GM23338 (cell line): ENCODE results near the gene PRKCG. TPM values are rescaled to one million over a fixed set of nuclear protein-coding genes. Genes with fewer than 3 reads are reported as not detected.

Source experiments
- ATAC-seq: fragments of 200-7000 bp; cut with Tn5 transposase; 3 replicates; pipeline ENCODE4 v1.9.1; 2020
- DNase-seq: peaks from one replicate; pipeline ENCODE4 v3.0.0-alpha.2; 2015; ENCODE audit warnings: low spot score
- H2AFZ ChIP-seq: fragments of 200-600 bp; sonication (generic); 2 replicates; pipeline ENCODE4 v1.8.0; 2016; ENCODE audit warnings: antibody characterized with exemption, mild to moderate bottlenecking, moderate library complexity
- H3F3A ChIP-seq: fragments of 200-600 bp; sonication (generic); replicated peaks from 2 replicates; pipeline ENCODE4 v1.8.0; 2017; ENCODE audit warnings: antibody characterized with exemption, mixed run types, low read depth
- H3K27ac ChIP-seq: fragments of 200-600 bp; sonication (generic); 2 replicates; pipeline ENCODE4 v1.6.1; 2016; ENCODE audit warnings: low read depth
- H3K27me3 ChIP-seq: fragments of 200-600 bp; sonication (generic); 2 replicates; pipeline ENCODE4 v1.8.0; 2016; ENCODE audit warnings: mild to moderate bottlenecking, mixed run types, moderate library complexity; ENCODE audit not compliant: insufficient read depth
- H3K36me3 ChIP-seq: fragments of 200-600 bp; sonication (generic); 2 replicates; pipeline ENCODE4 v1.8.0; 2016; ENCODE audit warnings: mild to moderate bottlenecking; ENCODE audit not compliant: insufficient read depth
- H3K4me1 ChIP-seq: fragments of 200-600 bp; sonication (generic); 2 replicates; pipeline ENCODE4 v1.8.0; 2016; ENCODE audit warnings: mild to moderate bottlenecking, moderate library complexity; ENCODE audit not compliant: insufficient read depth
- H3K4me2 ChIP-seq: fragments of 200-600 bp; sonication (generic); 2 replicates; pipeline ENCODE4 v1.7.1; 2017; ENCODE audit warnings: mixed run types
- H3K4me3 ChIP-seq: fragments of 200-600 bp; sonication (generic); 2 replicates; pipeline ENCODE4 v1.6.1; 2016; ENCODE audit warnings: mixed run types
- H3K79me2 ChIP-seq: fragments of 200-600 bp; sonication (generic); replicated peaks from 2 replicates; pipeline ENCODE4 v1.8.0; 2017; ENCODE audit warnings: mild to moderate bottlenecking; ENCODE audit not compliant: insufficient read depth
- H3K9me2 ChIP-seq: fragments of 200-600 bp; sonication (generic); 2 replicates; pipeline ENCODE4 v1.8.0; 2017; ENCODE audit not compliant: insufficient read depth
- H4K20me1 ChIP-seq: fragments of 200-600 bp; sonication (generic); replicated peaks from 2 replicates; pipeline ENCODE4 v1.8.0; 2017; ENCODE audit warnings: mild to moderate bottlenecking; ENCODE audit not compliant: insufficient read depth
- H3K27ac Mint-ChIP-seq: 2 replicates; pipeline ENCODE4 v1.8.0; 2020; ENCODE audit warnings: inconsistent platforms, mild to moderate bottlenecking, moderate library complexity, mixed read lengths
- H3K27me3 Mint-ChIP-seq: 3 replicates; pipeline ENCODE4 v1.8.0; 2022; ENCODE audit warnings: low read depth, mild to moderate bottlenecking, moderate library complexity, mixed read lengths, inconsistent platforms; ENCODE audit not compliant: insufficient read depth, poor library complexity
- H3K36me3 Mint-ChIP-seq: 3 replicates; pipeline ENCODE4 v1.8.0; 2021; ENCODE audit warnings: low read depth, mild to moderate bottlenecking, inconsistent platforms, moderate library complexity, mixed read lengths
- H3K4me1 Mint-ChIP-seq: 3 replicates; pipeline ENCODE4 v1.8.0; 2020; ENCODE audit warnings: mild to moderate bottlenecking, inconsistent platforms, mixed read lengths
- H3K4me3 Mint-ChIP-seq: 3 replicates; pipeline ENCODE4 v1.8.0; 2021; ENCODE audit warnings: moderate library complexity, mild to moderate bottlenecking, inconsistent platforms, mixed read lengths
- H3K9me3 Mint-ChIP-seq: 3 replicates; pipeline ENCODE4 v1.8.0; 2020; ENCODE audit warnings: moderate library complexity, mild to moderate bottlenecking, inconsistent platforms, mixed read lengths
- CREB1 ChIP-seq: fragments of 250-450 bp; sonication (Bioruptor Pico); IDR thresholded peaks from 2 replicates; pipeline ENCODE4 v1.5.0; 2020; ENCODE audit warnings: low read depth, mild to moderate bottlenecking, moderate library complexity
- ETS1 ChIP-seq: IDR thresholded peaks from 2 replicates; pipeline ENCODE4 v1.6.1; 2016; ENCODE audit warnings: antibody characterized with exemption
- EZH2phosphoT487 ChIP-seq: fragments of 200-600 bp; sonication (generic); IDR thresholded peaks from one replicate; pipeline ENCODE4 v1.8.1; 2018; ENCODE audit warnings: antibody characterized with exemption; ENCODE audit not compliant: unreplicated experiment
- NANOG ChIP-seq: IDR thresholded peaks from 2 replicates; pipeline ENCODE4 v1.6.1; 2016; ENCODE audit warnings: antibody characterized with exemption, borderline replicate concordance
- POLR2AphosphoS5 ChIP-seq: IDR thresholded peaks from 2 replicates; pipeline ENCODE4 v1.6.1; 2016; ENCODE audit warnings: antibody characterized with exemption, low read depth
- REST ChIP-seq: IDR thresholded peaks from one replicate; pipeline ENCODE4 v1.6.1; 2018; ENCODE audit warnings: antibody characterized with exemption; ENCODE audit not compliant: unreplicated experiment
- STAT1 ChIP-seq: IDR thresholded peaks from one replicate; pipeline ENCODE4 v1.6.1; 2016; ENCODE audit warnings: antibody characterized with exemption; ENCODE audit not compliant: unreplicated experiment
- polyA plus RNA-seq: library from polyadenylated mRNA; unstranded; fragments of >200 nt; fragmentation: Nextera tagmentation; extraction: Ambion mirVana; gene quantifications from 2 replicates; pipeline ENCODE4 v1.2.1, GENCODE V29; 2016
- total RNA-seq: library from RNA; depleted of rRNA; stranded (reverse); fragments of >200 nt; shearing (Covaris generic); gene quantifications from 2 replicates; pipeline ENCODE4 v1.2.3, GENCODE V29; 2014

Gene PRKCG
- total and polyA plus RNA-seq, 2 experiments from 2014 or later = 15.4 to 15.9 TPM

- peak overlapping the region; percentile 77 for H3K4me3 ChIP-seq
- peaks cover 21% of the 10 kb centered on the region; the same call in 1 of the 2 replicates for H3F3A ChIP-seq
- H3K4me3 Mint-ChIP-seq = peak overlapping the region; percentile 87
- peaks cover 12% of the 10 kb centered on the region for H3K36me3 Mint-ChIP-seq
- peaks cover 41% of the 10 kb centered on the region for H3K27me3 ChIP-seq
- peaks cover 47% of the 10 kb centered on the region for H3K4me1 Mint-ChIP-seq
- H3K9me2 ChIP-seq = no peaks in the 10 kb centered on the region
- H3K27ac ChIP-seq = peak overlapping the region; percentile 69; the same call in 1 of the 2 replicates
- H2AFZ ChIP-seq = peak overlapping the region; percentile 88
- H3K27me3 Mint-ChIP-seq = peaks cover 57% of the 10 kb centered on the region
- H4K20me1 ChIP-seq = no peaks in the 10 kb centered on the region; the same call in 1 of the 2 replicates
- TF ChIP-seq ETS1 = peak; percentile 97
- no peak for TF ChIP-seq CREB1 (CRISPR knock-in tag)
- TF ChIP-seq REST = no peak
- 0 out of 2 replicates have a peak, but pooled peaks have one; percentile 48 for TF ChIP-seq POLR2AphosphoS5
- ATAC-seq (peak; percentile 76), DNase-seq (peak; percentile 95)
- peaks cover 25% of the 10 kb centered on the region for H3K79me2 ChIP-seq
- H3K4me2 ChIP-seq = peak overlapping the region; percentile 95
- peaks cover 12% of the 10 kb centered on the region; the same call in 1 of the 2 replicates for H3K4me1 ChIP-seq
- H3K9me3 Mint-ChIP-seq = peaks cover 6% of the 10 kb centered on the region; the same call in 2 of the 3 replicates
- peaks cover 4% of the 10 kb centered on the region; the same call in 1 of the 2 replicates for H3K36me3 ChIP-seq
- peak overlapping the region; percentile 28; the same call in 1 of the 2 replicates for H3K27ac Mint-ChIP-seq
Observed at GRCh38 chr19:53908106-53908934, 26.3 kb downstream of the PRKCG start.

GRCh38 chr19:53908935-53909415 lies 27.0 kb downstream of the PRKCG start, which contains the start of gene CACNG7:
Gene CACNG7 (plus strand): TSS chr19:53909278. CDS start chr19:53912832, 3,554 bp downstream.
- ATAC-seq (peak; percentile 14), DNase-seq (peak; percentile 83)
- H3K4me3 Mint-ChIP-seq = peak within 1 kb of the TSS; percentile 87
- H3K4me3 ChIP-seq = peak within 1 kb of the TSS; percentile 95
- peaks cover 31% of the 10 kb centered on the region for H3K79me2 ChIP-seq
- H3K4me1 ChIP-seq = peaks cover 12% of the 10 kb centered on the region; the same call in 1 of the 2 replicates
- TF ChIP-seq NANOG (no peak), ETS1 (no peak), STAT1 (no peak), POLR2AphosphoS5 (0 out of 2 replicates have a peak, but pooled peaks have one; percentile 24), CREB1 (CRISPR knock-in tag) (no peak), EZH2phosphoT487 (no peak)
- peaks cover 41% of the 10 kb centered on the region for H3K27me3 ChIP-seq
- H3K4me1 Mint-ChIP-seq = peaks cover 47% of the 10 kb centered on the region
- H3K9me3 Mint-ChIP-seq = peaks cover 6% of the 10 kb centered on the region; the same call in 2 of the 3 replicates
- peaks cover 17% of the 10 kb centered on the region for H3K36me3 Mint-ChIP-seq
- no peaks in the 10 kb centered on the region; the same call in 1 of the 2 replicates for H4K20me1 ChIP-seq
- peak within 1 kb of the TSS; percentile 69; the same call in 1 of the 2 replicates for H3K27ac ChIP-seq
- peak within 1 kb of the TSS; percentile 28 for H3K27ac Mint-ChIP-seq
- peak within 1 kb of the TSS; percentile 88; the same call in 1 of the 2 replicates for H2AFZ ChIP-seq
- peaks cover 21% of the 10 kb centered on the region; the same call in 1 of the 2 replicates for H3F3A ChIP-seq
- peaks cover 5% of the 10 kb centered on the region; the same call in 1 of the 2 replicates for H3K36me3 ChIP-seq
- H3K9me2 ChIP-seq = no peaks in the 10 kb centered on the region
- H3K27me3 Mint-ChIP-seq = peaks cover 55% of the 10 kb centered on the region
- H3K4me2 ChIP-seq = peak within 1 kb of the TSS; percentile 96
